K562 (cell line): ENCODE data around the gene NELFE. TPM values are rescaled to one million over a fixed set of nuclear protein-coding genes. Genes with fewer than 3 reads are reported as not detected.

Experiments
- CCNT2 ChIP-seq: IDR thresholded peaks from 2 replicates; pipeline ENCODE4 v1.6.1; 2011; ENCODE audit warnings: borderline replicate concordance, low read depth, mild to moderate bottlenecking, moderate library complexity, mixed read lengths, low read length; ENCODE audit not compliant: insufficient read length; ENCODE audit errors: extremely low read depth
- JUND ChIP-seq, 2 experiments: IDR thresholded peaks; 2 replicates in 1 of 2; 3 replicates in 1 of 2; pipeline ENCODE4 v1.6.1; 2011; ENCODE audit warnings: borderline replicate concordance in 2 of 2, low read depth in 2 of 2, low read length in 2 of 2, improper control_type of control experiment in 1 of 2, missing biosample characterization in 1 of 2, missing genetic modification characterization in 1 of 2, missing genetic modification reagents in 1 of 2
- PBX2 ChIP-seq, 2 experiments: IDR thresholded peaks in 1 of 2; conservative IDR thresholded peaks in 1 of 2; 2 replicates each; pipeline ENCODE4 v1.6.1; 2016; ENCODE audit warnings: low read depth in 2 of 2, mild to moderate bottlenecking in 1 of 2, missing compliant biosample characterization in 1 of 2, missing genetic modification characterization in 1 of 2, moderate library complexity in 1 of 2
- SMARCB1 ChIP-seq: IDR thresholded peaks from 2 replicates; pipeline ENCODE4 v1.6.1; 2011; ENCODE audit warnings: improper control_type of control experiment, low read depth; ENCODE audit not compliant: insufficient read length
- XRCC4 ChIP-seq: IDR thresholded peaks from one replicate; pipeline ENCODE4 v1.6.1; 2011; ENCODE audit not compliant: insufficient read depth, insufficient read length; ENCODE audit errors: extremely low read depth
- ZNF146 ChIP-seq: IDR thresholded peaks from one replicate; pipeline ENCODE4 v1.6.1; 2018; ENCODE audit warnings: missing compliant biosample characterization; ENCODE audit not compliant: unreplicated experiment
- ZNF583 ChIP-seq: fragments of 250-450 bp; sonication (Bioruptor Pico); IDR thresholded peaks from 2 replicates; pipeline ENCODE4 v1.4.0; 2020
- ZNF764 ChIP-seq: fragments of 250-450 bp; sonication (Bioruptor Pico); IDR thresholded peaks from 2 replicates; pipeline ENCODE4 v1.4.0; 2020; ENCODE audit warnings: low read depth, mild to moderate bottlenecking, moderate library complexity
- polyA plus RNA-seq, 8 experiments: library from polyadenylated mRNA; depleted of rRNA in 4 of 8; stranded (reverse) in 5 of 8; unstranded in 3 of 8; fragments of >200 nt; fragmentation: Nextera tagmentation in 2 of 8; fragmentation: Illumina TruSeq in 1 of 8; extraction: Ambion mirVana in 2 of 8; extraction: Trizol in 1 of 8; gene quantifications; 2 replicates each; pipeline versions ENCODE4 v1.2.1 to v1.2.3, GENCODE V29; 2011 to 2014; ENCODE audit warnings: inconsistent platforms in 1 of 8, missing spikeins in 1 of 8
- total RNA-seq, 7 experiments: library from RNA; depleted of rRNA in 6 of 7; stranded (reverse); fragments of >200 nt in 6 of 7; fragmentation: Illumina TruSeq in 2 of 7; extraction: Trizol in 2 of 7; gene quantifications; 2 replicates each; pipeline versions ENCODE4 v1.2.1 to v1.2.3, GENCODE V29; 2011 to 2021; ENCODE audit warnings: low replicate concordance in 1 of 7
- TF ChIP-seq, protein P1 (sequence below), 3 experiments: fragments of 200-800 bp in 1 of 3; sonication (Bioruptor generic) in 1 of 3; sonication (generic) in 1 of 3; formaldehyde crosslinking in 1 of 3; IDR thresholded peaks; 2 replicates each; pipeline versions ENCODE4 v1.6.1 to v1.8.0; 2016 to 2022; ENCODE audit warnings: mild to moderate bottlenecking in 2 of 3, missing compliant biosample characterization in 2 of 3, missing genetic modification characterization in 2 of 3, missing genetic modification reagents in 1 of 3
- TF ChIP-seq, protein P2 (sequence below): fragments of 250-450 bp; sonication (Bioruptor Pico); IDR thresholded peaks from 2 replicates; pipeline ENCODE4 v1.4.0; 2020; ENCODE audit warnings: borderline replicate concordance
- TF ChIP-seq, protein P3 (sequence below): IDR thresholded peaks from 3 replicates; pipeline ENCODE4 v1.6.1; 2011; ENCODE audit warnings: borderline replicate concordance, mild to moderate bottlenecking, moderate library complexity; ENCODE audit not compliant: insufficient read length; ENCODE audit errors: extremely low read depth
- TF ChIP-seq, protein P4 (sequence below), 2 experiments: fragments of 450-650 bp in 1 of 2; sonication (generic) in 1 of 2; formaldehyde crosslinking in 1 of 2; IDR thresholded peaks in 1 of 2; conservative IDR thresholded peaks in 1 of 2; 2 replicates each; pipeline versions ENCODE4 v1.6.1 to v1.8.1; 2016 to 2023; ENCODE audit warnings: mild to moderate bottlenecking in 2 of 2, moderate library complexity in 2 of 2, inconsistent platforms in 1 of 2, missing genetic modification reagents in 1 of 2
- TF ChIP-seq, protein P5 (sequence below): fragments of 250-450 bp; sonication (Bioruptor Pico); IDR thresholded peaks from 2 replicates; pipeline ENCODE4 v1.9.0; 2021; ENCODE audit warnings: mild to moderate bottlenecking

Gene NELFE
- total and polyA plus RNA-seq, 9 of the 15 experiments (the other 6 are each of a cell fraction or from before 2014, with no cell fraction given) = 15.2 to 157 (median 91.5) TPM

DNA sequence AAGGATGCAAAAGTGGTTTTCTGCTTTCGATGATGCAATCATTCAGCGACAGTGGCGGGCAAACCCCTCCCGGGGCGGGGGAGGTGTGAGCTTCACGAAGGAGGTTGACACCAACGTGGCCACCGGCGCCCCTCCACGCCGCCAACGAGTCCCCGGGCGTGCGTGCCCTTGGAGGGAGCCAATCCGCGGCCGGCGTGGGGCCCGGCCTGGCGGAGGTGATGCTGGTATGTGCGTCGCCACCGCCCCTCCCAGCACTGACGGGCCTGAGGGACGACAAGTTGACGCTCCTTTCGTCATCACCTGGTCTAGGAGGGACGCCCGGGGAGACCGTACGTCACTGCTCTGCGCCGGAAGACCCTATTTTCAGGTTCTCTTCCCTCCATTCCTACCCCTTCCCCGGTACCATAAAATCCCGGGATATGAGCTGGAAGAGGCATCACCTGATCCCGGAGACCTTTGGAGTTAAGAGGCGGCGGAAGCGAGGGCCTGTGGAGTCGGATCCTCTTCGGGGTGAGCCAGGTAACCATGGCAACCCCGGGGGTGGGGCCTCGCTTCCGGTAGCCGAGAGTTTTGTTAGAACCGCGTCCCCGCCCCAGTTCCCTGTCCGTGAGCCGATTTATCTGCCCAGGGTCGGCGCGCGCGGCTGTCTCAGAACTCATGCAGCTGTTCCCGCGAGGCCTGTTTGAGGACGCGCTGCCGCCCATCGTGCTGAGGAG, 13.4 kb upstream of the NELFE start, which contains the start of gene DXO (continued):
- TF ChIP-seq, protein P1, sequence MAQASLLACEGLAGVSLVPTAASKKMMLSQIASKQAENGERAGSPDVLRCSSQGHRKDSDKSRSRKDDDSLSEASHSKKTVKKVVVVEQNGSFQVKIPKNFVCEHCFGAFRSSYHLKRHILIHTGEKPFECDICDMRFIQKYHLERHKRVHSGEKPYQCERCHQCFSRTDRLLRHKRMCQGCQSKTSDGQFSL (CRISPR knock-in tag; IDR thresholded peaks at IDR 0.05) = peak; percentile 94; the same call in 1 of the 2 replicates
- TF ChIP-seq, protein P1 (tag; IDR thresholded peaks at IDR 0.05) = peak in 1 of 2 experiments; percentile 92; a peak in 2 of 4 replicates
- TF ChIP-seq PBX2 (CRISPR knock-in tag; IDR thresholded peaks at IDR 0.05; ENCODE audit: low read depth) (no peak), PBX2 (tag; conservative IDR thresholded peaks at IDR 0.05; ENCODE audit: low read depth) (no peak; the same call in 1 of the 2 replicates), JUND (IDR thresholded peaks at IDR 0.05; ENCODE audit: borderline replicate concordance, low read depth, low read length) (no peak), JUND (tag; IDR thresholded peaks at IDR 0.05; ENCODE audit: borderline replicate concordance, low read depth, low read length) (peak; percentile 99; the same call in 2 of the 3 replicates), CCNT2 (peak; percentile 90), ZNF764 (no peak), ZNF583 (CRISPR knock-in tag) (peak; percentile 18), SMARCB1 (no peak), XRCC4 (no peak), ZNF146 (CRISPR knock-in tag) (no peak)
- TF ChIP-seq, protein P2, sequence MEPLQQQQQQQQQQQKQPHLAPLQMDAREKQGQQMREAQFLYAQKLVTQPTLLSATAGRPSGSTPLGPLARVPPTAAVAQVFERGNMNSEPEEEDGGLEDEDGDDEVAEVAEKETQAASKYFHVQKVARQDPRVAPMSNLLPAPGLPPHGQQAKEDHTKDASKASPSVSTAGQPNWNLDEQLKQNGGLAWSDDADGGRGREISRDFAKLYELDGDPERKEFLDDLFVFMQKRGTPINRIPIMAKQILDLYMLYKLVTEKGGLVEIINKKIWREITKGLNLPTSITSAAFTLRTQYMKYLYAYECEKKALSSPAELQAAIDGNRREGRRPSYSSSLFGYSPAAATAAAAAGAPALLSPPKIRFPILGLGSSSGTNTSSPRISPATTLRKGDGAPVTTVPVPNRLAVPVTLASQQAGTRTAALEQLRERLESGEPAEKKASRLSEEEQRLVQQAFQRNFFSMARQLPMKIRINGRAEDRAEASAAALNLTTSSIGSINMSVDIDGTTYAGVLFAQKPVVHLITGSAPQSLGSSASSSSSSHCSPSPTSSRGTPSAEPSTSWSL = peak; percentile 87; the same call in 1 of the 2 replicates
- TF ChIP-seq, protein P3, sequence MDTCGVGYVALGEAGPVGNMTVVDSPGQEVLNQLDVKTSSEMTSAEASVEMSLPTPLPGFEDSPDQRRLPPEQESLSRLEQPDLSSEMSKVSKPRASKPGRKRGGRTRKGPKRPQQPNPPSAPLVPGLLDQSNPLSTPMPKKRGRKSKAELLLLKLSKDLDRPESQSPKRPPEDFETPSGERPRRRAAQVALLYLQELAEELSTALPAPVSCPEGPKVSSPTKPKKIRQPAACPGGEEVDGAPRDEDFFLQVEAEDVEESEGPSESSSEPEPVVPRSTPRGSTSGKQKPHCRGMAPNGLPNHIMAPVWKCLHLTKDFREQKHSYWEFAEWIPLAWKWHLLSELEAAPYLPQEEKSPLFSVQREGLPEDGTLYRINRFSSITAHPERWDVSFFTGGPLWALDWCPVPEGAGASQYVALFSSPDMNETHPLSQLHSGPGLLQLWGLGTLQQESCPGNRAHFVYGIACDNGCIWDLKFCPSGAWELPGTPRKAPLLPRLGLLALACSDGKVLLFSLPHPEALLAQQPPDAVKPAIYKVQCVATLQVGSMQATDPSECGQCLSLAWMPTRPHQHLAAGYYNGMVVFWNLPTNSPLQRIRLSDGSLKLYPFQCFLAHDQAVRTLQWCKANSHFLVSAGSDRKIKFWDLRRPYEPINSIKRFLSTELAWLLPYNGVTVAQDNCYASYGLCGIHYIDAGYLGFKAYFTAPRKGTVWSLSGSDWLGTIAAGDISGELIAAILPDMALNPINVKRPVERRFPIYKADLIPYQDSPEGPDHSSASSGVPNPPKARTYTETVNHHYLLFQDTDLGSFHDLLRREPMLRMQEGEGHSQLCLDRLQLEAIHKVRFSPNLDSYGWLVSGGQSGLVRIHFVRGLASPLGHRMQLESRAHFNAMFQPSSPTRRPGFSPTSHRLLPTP = no peak
- TF ChIP-seq, protein P4, sequence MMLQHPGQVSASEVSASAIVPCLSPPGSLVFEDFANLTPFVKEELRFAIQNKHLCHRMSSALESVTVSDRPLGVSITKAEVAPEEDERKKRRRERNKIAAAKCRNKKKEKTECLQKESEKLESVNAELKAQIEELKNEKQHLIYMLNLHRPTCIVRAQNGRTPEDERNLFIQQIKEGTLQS (IDR thresholded peaks at IDR 0.05) = peak; percentile 100
- TF ChIP-seq, protein P4 (CRISPR knock-in tag; conservative IDR thresholded peaks at IDR 0.05) = peak; percentile 97
- TF ChIP-seq, protein P5, sequence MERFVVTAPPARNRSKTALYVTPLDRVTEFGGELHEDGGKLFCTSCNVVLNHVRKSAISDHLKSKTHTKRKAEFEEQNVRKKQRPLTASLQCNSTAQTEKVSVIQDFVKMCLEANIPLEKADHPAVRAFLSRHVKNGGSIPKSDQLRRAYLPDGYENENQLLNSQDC (CRISPR knock-in tag) = no peak
